ENCODE results near the gene ZNF410. TPM values are rescaled to one million over a fixed set of nuclear protein-coding genes. Genes with fewer than 3 reads are reported as not detected.
"Not testable (repeated sequence)": the region's sequence is repeated elsewhere in the genome, so short reads cannot be mapped to it uniquely, and the experiment has no call there.

ZNF410 gene, protein sequence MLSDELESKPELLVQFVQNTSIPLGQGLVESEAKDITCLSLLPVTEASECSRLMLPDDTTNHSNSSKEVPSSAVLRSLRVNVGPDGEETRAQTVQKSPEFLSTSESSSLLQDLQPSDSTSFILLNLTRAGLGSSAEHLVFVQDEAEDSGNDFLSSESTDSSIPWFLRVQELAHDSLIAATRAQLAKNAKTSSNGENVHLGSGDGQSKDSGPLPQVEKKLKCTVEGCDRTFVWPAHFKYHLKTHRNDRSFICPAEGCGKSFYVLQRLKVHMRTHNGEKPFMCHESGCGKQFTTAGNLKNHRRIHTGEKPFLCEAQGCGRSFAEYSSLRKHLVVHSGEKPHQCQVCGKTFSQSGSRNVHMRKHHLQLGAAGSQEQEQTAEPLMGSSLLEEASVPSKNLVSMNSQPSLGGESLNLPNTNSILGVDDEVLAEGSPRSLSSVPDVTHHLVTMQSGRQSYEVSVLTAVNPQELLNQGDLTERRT
- polyA plus RNA-seq (ENCODE audit: insufficient read length): 28.2 TPM

DNA sequence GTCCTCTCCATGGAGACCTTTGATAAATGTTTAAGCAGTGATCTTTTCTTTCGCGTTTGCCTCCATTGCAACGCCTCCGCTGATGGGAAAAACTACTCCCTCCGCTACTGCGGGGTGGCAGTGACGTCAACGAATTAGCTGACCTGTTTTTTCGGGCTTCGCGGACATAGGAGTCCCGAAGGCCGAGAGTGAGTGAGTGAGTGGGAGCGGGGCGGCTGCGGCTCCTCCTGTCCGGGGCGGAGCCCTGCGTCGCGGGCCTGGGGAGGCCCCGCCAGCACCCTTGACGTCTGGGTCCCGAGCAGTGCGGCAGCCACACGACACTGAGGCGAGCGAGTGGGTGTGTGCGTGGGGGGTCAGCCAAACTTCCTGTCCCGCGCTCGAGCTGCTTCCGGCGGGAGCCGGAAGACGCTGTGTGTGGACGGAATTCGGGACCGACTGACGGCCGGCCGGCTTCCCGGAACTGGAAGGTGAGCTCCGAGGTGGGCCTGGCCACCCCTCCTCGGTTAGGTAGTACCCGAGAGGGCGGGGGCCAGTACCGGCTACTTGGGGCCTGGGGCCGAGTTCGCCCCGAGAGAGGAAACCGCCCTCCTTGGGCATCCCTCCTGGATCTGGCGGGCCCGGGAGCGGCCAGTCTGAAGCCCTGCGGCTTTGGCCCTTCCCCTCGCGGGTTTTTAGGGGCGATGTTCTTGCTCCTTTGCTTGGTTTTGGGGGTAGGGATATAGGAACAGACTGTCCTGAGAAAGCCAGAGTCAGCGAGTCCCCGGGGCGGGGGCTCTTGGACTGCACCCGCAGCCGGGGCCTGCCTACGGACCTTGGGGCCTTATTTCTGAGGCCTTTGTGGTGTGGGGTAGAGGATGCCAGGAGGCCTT, at the start of gene ZNF410:
Gene ZNF410, plus strand, starts transcription at position 411 of the 869 bp plus-strand sequence. CDS start 5,317 bp downstream, outside the sequence.
- DNase-seq: peak; percentile 96

DNA sequence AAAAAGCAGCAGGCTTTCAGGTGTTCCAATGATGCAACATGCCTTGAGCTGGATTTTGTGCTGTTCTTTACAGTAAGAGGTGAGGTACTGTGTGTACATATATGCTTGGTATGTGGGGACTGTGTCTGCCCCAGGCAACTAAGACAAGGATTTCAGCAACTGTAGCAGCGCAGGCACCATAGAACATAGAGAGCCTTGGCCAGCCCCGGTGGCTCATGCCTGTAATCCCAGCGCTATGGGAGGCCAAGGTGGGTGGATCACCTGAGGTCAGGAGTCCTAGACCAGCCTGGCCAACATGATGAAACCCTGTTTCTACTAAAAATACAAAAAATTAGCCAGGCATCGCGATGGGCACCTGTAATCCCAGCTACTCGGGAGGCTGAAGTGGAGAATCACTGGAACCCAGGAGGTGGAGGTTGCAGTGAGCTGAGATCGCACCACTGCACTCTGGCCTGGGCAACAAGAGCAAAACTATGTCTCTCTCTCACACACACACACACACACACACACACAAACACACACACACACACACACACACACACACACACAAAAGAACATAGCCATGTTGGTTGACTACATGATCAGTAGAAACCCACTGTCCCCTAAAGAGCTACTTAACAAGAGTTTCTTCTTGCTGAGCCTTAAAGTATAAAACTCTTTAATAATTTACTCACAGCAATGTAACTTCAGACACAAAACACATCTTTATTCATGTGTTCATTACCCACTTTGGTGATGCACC, 48.2 kb upstream of the ZNF410 start:
- not testable (repeated sequence) for DNase-seq

DNA sequence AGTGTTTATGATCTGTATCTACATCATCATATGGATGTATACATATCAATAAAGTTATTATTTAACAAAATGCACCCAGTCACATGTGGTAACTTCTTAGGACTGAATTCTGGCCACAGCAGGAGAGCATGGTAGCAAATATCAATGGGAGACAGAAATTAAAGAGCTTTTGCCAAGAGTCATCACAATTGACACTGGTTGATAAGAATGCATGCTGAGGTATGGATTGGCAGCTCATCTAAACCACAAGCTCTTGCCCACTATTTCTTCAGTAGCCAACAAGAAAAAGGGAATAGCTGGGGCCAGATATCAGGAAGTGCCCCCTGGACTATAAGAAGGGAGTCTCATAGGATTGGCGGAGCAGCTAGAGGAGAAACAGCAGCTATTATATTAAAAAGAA, 44.5 kb upstream of the ZNF410 start:
- no peak for DNase-seq

DNA sequence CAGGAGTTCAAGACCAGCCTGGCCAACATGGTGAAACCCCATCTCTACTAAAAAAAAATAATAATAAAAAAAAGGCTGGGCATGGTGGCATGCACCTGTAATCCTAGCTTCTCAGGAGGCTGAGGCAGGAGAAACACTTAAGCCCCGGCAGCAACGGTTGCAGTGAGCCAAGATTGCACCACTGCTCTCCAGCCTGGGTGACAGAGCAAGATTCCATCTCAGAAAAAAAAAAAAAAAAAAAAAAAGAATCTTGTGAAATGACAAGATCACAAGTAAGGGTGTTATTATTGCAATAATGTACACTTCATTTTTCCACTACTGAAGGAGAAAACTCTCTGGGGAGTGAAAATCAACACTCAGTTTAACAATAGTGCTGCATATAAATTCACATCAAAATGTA, 43.8 kb upstream of the ZNF410 start:
- no peak for DNase-seq

DNA sequence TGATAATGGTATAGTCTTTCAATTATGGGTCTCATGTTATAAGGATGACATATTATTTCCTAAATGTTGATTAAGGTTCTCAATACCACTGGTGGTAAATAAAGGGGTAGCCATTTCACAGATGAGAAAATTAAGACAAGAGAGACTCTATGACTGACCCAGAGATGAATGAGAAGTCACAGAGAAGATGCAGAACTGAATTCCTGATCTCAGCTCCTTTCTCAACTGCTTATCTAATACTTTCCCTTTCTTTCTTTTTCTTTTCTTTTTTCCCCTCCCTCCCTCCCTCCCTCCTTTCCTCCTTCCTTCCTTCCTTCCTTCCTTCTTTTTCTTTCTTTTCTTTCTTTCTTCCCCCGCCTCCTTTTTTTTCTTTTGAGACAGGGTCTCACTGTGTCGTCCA, 43.4 kb upstream of the ZNF410 start:
- no peak for DNase-seq

DNA sequence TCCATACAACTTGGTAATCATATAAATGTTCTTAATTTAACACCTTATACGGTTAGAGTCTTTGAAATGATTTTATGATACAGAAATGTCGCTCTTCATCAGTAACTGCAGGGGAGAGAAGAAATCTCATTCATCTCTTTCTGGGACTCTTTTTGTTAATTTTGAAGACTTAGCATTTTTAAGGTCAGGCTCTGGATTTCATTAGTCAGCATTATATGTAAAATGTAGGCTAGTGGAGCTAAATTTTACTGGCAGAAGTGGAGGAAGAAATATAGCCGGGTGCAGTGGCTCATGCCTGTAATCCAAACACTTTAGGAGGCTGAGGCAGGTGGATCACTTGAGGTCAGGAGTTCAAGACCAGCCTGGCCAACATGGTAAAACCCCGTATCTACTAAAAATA, 39.7 kb upstream of the ZNF410 start:
- DNase-seq: no peak

DNA sequence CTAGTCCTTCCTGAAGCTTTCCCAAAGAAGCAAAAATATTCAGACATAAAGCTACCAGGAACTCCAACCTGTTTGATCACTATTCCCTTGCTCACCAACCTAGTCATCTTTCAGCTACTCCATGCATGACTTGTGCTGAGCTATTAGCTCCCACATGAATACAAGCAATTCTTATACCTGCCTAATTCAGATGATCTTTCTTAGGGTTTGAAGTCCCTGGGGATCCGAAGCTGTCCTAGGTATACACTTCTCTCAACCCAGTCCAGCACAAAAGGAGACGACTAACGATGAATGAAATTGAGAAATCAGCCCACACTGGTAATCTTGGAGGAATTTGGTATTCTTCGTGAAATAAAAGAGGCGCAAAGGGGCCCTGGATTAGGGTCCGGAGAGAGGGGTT, 35.7 kb upstream of the ZNF410 start:
- DNase-seq: no peak

DNA sequence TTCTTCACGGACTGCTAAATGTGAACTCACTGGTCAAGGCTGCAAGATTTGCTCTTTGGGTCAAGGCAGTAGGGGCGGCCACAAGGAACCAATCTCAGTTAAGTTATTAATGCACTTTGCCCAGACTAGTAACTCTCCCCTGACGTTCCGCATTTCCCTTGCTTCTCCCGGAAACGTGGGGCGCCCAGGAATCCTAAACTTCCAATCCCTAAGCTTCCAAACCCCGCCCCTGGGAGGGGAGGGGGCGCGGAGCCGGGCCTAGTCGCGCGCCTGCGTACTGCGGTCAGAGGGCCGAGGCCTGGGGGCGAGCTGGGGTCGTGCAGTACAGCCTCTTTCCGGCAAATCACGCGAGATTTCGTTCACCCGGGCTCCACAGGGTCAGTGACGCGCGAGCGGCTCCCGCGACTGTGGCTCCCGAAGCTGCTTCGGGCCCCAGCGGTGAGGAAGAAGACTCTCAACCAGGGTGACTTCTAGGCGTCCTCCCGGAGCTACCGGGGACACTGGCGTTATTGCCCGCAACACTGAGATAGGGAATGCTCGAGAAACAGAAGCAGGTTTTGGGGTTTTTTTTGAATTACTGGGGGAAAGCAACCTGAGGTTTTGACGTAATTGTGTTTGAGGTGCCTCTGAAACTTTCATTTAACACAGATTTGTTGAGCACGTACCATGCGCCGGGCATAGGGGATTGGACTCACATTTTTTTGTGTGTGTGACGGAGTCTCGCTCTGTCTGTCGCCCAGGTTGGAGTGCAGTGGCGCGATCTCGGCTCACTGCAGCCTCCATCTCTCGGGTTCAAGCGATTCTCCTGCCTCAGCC, 34.9 kb upstream of the ZNF410 start, which contains the start of gene PTGR2:
Gene PTGR2, plus strand, starts transcription at position 265 of the 816 bp plus-strand sequence. CDS start 7,032 bp downstream, outside the sequence.
- DNase-seq: peak; percentile 98

DNA sequence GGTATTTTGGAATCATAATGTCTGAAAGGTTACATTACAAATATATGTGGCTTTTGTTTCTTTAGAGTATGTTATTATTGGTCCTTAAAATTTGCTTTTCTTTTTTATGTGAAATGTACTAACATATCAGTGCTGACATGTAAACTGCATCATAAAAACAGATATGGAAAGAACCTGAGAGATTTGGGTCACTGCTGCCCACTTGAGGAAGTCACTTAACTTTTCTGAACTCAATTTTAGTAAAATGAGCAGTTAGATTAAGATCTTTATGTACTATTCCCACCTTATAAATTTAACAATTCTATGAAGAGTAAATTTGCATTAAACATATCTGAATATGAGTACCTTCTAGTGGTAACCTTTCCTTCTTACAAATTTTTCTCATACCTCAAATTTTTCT, 27.5 kb upstream of the ZNF410 start:
- no peak for DNase-seq

DNA sequence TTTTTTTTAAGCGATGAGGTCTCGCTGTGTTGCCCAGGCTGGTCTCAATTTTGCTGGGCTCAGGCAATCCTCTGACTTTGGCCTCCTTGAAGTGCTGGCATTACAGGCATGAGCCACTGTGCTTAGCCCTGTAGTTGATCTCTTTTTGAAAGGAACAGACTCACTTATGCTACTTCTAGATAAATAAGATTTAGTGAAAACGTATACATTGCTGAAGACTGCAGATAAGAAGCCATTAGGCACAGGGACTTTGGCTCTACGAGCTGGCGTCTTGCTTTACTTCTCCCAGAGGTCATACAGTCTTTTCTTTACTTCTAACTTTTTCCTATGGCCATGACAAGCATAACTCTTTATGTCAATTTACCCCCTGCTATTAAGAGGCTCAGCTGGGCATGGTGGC, 25.6 kb upstream of the ZNF410 start:
- no peak for DNase-seq

DNA sequence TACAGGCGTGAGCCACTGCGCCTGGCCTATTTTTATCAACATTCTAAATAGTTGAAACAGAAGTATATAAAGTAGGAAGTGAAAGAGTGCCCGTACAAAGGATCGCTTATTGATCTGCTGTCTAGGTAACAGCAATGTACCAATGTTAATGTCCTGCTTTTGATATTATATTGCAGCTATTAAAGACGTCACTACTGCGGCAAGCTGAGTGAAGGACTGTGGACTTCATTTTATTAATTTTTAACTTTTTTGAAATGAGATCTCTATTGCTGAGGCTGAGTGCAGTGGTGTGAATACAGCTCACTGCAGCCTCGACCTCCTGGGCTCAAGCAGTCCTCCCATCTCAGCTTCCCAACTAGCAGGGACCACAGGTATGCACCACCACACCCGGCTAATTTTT, 24.2 kb upstream of the ZNF410 start:
- DNase-seq: no peak

DNA sequence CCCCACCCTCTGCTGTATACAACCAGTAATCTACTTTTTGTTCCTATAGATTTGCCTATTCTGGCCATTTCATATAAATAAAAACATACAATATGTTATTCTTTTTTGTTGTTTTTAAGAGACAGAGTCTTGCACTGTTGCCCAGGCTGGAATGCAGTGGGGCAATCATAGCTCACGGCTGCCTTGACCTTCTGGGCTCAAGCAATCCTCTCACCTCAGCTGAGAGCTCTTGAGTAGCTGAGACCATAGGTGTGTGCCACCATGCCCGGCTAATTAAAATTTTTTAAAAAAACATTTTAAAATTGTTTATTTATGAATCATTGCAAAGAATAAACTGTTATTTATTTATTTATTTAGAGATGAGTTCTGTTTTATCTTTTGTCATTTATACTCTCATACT, 23.4 kb upstream of the ZNF410 start:
- DNase-seq: no peak

DNA sequence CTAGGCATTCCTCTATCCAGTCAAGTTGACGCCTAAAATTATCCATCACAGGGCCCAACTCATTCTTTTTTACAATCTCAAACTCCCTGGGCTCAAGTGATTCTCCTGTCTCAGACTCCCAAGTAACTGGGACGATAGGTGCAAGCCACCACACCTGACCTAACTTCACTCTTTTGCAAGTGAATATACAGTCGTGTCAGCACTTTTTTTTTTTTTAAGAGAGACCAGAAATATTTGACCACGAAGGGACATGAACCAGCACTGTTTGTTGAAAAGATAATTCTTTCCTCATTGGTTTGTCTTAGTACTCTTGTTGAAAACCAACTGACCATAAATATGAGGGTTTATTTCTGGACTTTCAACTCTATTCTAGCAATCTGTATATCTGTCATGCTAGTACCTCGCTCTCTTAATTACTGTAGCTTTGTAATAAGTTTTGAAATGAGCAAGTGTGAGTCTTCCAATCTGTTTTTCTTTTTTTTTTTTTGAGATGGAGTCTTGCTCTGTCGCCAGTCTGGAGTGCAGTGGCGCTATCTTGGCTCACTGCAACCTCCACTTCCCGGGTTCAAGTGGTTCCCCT, 21.0 kb upstream of the ZNF410 start:
- DNase-seq: no peak

DNA sequence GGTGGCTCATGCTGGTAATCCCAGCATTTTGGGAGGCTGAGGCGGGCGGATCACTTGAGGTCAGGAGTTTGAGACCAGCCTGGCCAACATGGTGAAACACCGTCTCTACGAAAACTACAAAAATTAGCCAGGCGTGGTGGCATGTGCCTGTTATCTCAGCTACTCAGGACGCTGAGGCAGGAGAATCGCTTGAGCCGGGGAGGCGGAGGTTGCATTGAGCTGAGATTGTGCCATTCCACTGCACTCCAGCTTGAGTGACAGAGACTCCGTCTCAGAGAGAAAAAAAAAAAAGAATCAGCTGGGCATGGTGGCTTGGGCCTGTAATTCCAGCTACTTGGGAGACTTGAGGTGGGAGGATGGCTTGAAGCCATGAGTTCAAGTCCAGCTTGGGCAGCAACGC, 16.9 kb upstream of the ZNF410 start:
- not testable (repeated sequence) for DNase-seq

DNA sequence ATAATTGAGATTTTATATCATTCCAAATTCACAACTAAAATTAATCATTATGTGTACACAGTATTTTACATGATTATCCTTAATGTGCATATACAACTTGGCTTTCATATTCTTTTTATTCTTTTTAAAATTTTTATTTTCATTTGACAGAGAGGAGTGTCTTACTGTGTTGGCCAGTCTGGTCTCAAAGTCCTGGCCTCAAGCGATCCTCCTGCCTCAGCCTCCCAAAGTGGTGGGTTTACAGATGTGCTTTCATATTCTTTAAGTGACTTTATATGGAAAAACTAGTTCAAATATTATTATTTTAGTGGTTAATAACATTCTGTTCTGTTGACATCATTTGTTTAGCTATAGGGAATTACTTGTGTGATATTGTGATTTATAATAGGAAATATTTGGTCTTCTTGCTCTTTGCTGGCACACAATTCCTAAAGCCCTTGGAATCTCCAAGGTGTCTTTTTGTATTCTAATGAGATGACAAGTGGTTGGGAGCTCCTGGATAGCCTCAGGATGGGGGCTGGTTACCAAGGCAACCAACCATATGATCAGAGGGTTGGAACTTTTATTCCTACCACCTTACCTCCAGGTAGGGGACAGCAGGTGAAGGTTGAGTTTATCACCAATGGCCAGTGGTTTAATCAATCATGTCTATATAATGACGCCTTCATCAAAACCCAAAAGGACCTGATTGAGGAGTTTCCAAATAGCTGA, 16.0 kb upstream of the ZNF410 start:
- no peak for DNase-seq

DNA sequence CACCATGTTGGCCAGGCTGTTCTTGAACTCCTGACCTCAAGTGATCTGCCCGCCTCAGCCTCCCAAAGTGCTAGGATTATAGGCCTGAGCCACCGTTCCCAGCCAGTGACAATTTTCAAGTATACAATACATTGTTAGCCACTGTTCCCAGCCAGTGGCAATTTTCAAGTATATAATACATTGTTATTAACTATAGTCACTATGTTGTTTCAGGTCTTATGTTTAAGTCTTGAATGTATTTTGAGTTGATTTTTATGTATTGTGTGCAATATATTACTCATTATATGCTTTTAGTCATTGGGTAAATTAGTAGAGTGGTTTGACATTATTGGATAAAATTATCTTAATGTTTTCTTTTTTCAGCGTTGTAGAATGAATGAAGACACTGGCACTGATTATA, 13.0 kb upstream of the ZNF410 start:
- DNase-seq: no peak

DNA sequence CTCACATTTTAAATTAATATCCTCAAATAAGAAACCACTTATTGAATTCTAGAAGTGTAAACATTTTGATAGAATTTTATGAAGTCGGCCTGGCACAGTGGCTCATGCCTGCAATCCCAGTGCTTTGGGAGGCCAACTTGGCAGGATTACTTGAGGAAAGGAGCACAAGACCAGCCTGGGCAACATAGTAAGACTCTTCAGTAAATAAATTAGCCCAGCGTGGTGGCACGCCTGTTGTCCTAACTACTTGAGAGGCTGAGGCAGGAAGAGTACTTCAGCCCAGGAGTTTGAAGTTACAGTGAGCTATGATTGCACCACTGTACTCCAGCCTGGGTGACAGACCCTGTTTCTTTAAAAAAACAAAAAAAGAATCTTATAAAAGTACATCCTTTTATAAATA, 8.9 kb upstream of the ZNF410 start:
- no peak for DNase-seq

DNA sequence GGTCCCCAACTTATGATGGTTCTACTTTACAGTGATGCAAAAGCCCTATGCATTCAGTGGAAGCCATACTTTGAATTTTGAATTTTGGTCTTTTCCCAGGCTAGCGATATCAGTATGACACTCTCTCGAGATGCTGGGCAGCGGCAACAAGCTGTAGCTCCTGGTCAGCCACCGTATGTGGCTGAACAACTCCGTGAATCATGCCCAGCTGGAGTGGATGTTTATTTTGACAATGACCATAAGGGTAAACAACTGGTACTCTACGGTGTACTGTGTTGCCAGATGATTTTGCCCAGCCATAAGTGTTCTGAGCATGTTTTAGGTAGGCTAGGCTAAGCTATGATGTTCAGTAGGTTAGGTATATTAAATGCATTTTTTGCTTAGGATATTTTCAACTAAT, 8.2 kb upstream of the ZNF410 start:
- no peak for DNase-seq

DNA sequence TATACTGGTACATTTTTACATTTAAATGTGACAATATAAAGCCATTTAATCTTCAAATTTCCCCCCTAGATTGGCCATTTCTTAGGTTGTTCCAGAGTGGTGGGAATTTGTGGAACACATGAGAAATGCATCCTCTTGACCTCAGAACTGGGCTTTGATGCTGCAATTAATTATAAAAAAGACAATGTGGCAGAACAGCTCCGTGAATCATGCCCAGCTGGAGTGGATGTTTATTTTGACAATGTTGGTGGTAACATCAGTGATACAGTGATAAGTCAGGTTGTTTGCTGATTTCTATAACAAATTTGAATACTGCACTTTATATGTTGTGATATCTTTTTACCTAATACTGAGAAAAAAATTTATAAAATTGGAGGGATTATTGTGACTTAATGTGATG, 7.6 kb upstream of the ZNF410 start:
- DNase-seq: no peak

DNA sequence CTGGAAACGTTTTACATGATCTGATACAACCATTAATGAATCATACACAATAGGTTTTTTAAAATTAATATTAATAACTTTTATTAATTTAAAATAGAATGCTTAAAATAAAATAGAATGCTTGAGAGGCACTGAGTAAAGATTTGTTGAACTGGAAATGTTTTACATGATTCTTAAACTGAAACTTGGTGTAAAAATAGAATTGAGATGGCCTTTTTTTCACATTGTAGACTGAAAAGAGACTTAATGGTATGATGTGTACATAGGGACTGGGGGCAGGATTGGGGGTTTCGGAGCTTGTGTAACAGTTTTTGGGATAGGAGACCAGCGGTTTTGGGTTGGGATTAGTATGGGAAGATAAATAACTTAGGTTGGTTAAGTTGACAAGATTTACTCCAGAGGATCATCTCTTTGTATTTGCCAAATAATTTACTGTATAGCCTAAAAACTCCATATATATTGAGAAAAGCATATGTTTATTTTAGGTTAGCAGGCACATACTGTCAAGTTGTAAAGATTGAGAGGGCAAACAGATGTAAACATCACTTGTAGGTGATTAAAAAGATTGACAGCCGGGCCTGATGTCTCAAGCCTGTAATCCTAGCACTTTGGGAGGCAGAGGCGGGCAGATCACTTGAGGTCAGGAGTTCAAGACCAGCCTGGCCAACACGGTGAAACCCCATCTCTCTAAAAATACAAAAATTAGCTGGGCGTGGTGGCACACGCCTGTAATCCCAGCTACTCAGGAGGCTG, 2.0 kb upstream of the ZNF410 start:
- no peak for DNase-seq

Measured in hindlimb muscle (tissue), 1 donor.